Testis (tissue), 3 donors: Measurements from ENCODE around the gene HSF2BP. TPM values are rescaled to one million over a fixed set of nuclear protein-coding genes. Genes with fewer than 3 reads are reported as not detected.

Experiments
- DNase-seq: peaks from one replicate; pipeline ENCODE4 v3.0.0-alpha.2; 2019
- H3K27ac ChIP-seq, 2 donors: fragments of 200-600 bp; sonication (generic); one replicate each; pipeline ENCODE4 v1.5.1; 2019
- H3K27me3 ChIP-seq: fragments of 200-600 bp; sonication (generic); one replicate; pipeline ENCODE4 v1.5.1; 2019
- H3K36me3 ChIP-seq: fragments of 200-600 bp; sonication (generic); one replicate; pipeline ENCODE4 v1.5.1; 2017; ENCODE audit warnings: low read depth; ENCODE audit errors: missing control alignments
- H3K4me1 ChIP-seq: fragments of 200-600 bp; sonication (generic); one replicate; pipeline ENCODE4 v1.5.1; 2019
- H3K4me3 ChIP-seq, 2 donors: fragments of 200-600 bp; sonication (generic); one replicate each; pipeline ENCODE4 v1.5.1; 2017 to 2019
- H3K9me3 ChIP-seq: fragments of 200-600 bp; sonication (generic); one replicate; pipeline ENCODE4 v1.5.1; 2017
- POLR2A ChIP-seq: fragments of 450-650 bp; IDR thresholded peaks from one replicate; pipeline ENCODE4 v1.6.1; 2017; ENCODE audit warnings: antibody characterized with exemption, mild to moderate bottlenecking, moderate library complexity
- WGBS, 2 donors: methylation state at CpG; one replicate each; pipeline ENCODE4 v1.1.5; 2018; 5-methylcytosine and 5-hydroxymethylcytosine counted together
- intact Hi-C: fragments of 100-400 bp; cut with DNase I; formaldehyde crosslinking; loops from one replicate; pipeline ENCODE4 v1.15.1; 2023; ENCODE audit warnings: low total_unique reads
- polyA plus RNA-seq: library from polyadenylated mRNA; stranded (reverse); fragments of 350-450 nt; fragmentation: Illumina TruSeq; extraction: RNeasy Lipid Tissue Mini Kit (QIAGEN cat#74804); gene quantifications from one replicate; pipeline ENCODE4 v1.2.3, GENCODE V29; 2014; ENCODE audit warnings: low read depth, low replicate concordance; ENCODE audit not compliant: insufficient read depth
- total RNA-seq, 2 donors: library from RNA; depleted of rRNA; stranded (reverse); fragments of >200 nt; gene quantifications; one replicate each; pipeline ENCODE4 v1.2.3, GENCODE V29; 2016
- TF ChIP-seq, protein P1 (sequence below), 3 experiments: fragments of 450-650 bp in 2 of 3; fragments of 200-600 bp in 1 of 3; sonication (generic) in 1 of 3; IDR thresholded peaks; one replicate each; pipeline ENCODE4 v1.5.1; 2016 to 2019; ENCODE audit warnings: antibody characterized with exemption in 3 of 3, mild to moderate bottlenecking in 2 of 3, moderate library complexity in 1 of 3

Gene HSF2BP
- total and polyA plus RNA-seq, 3 donors from 2014 or later: 28.3 to 46.5 (median 36.3) TPM

DNA sequence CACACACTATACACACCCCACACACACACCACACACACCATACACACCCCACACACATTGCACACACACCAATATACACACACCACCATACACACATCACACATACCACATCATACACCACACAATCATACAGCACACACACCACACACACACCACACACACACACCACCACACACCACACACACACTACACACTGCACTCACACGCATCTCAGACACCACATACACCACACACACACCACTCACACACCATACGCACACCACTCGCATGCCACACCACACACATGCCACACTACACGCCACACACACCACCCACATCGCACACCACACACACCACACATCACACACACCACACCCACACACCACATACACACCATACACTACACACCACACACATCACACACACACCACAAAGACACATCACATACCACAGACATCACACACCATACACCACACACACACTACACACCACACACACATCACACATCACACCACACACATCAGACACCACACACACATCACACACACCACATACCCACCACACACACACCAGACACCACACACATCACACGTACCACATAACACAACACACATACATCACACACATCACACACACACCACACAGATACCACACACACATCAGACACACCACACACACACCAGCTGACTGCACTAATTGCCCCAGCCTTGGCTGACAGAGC lies 54.6 kb downstream of the HSF2BP start:
- Histone ChIP-seq H3K9me3 (no peaks in the 10 kb centered on the region), H3K27me3 (no peaks in the 10 kb centered on the region), H3K36me3 (no peaks in the 10 kb centered on the region), H3K4me1 (peaks cover 3% of the 10 kb centered on the region), H3K27ac (no peak overlapping the region), H3K4me3 (no peak overlapping the region)
- DNase-seq: no peak
- WGBS, 2 donors: 92 to 93% methylated on average over 6 of the region's 6 CpGs
- no peak for TF ChIP-seq POLR2A
- TF ChIP-seq, protein P1, sequence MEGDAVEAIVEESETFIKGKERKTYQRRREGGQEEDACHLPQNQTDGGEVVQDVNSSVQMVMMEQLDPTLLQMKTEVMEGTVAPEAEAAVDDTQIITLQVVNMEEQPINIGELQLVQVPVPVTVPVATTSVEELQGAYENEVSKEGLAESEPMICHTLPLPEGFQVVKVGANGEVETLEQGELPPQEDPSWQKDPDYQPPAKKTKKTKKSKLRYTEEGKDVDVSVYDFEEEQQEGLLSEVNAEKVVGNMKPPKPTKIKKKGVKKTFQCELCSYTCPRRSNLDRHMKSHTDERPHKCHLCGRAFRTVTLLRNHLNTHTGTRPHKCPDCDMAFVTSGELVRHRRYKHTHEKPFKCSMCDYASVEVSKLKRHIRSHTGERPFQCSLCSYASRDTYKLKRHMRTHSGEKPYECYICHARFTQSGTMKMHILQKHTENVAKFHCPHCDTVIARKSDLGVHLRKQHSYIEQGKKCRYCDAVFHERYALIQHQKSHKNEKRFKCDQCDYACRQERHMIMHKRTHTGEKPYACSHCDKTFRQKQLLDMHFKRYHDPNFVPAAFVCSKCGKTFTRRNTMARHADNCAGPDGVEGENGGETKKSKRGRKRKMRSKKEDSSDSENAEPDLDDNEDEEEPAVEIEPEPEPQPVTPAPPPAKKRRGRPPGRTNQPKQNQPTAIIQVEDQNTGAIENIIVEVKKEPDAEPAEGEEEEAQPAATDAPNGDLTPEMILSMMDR (IDR thresholded peaks at IDR 0.05): no peak
- intact Hi-C loops: no loop called here

DNA sequence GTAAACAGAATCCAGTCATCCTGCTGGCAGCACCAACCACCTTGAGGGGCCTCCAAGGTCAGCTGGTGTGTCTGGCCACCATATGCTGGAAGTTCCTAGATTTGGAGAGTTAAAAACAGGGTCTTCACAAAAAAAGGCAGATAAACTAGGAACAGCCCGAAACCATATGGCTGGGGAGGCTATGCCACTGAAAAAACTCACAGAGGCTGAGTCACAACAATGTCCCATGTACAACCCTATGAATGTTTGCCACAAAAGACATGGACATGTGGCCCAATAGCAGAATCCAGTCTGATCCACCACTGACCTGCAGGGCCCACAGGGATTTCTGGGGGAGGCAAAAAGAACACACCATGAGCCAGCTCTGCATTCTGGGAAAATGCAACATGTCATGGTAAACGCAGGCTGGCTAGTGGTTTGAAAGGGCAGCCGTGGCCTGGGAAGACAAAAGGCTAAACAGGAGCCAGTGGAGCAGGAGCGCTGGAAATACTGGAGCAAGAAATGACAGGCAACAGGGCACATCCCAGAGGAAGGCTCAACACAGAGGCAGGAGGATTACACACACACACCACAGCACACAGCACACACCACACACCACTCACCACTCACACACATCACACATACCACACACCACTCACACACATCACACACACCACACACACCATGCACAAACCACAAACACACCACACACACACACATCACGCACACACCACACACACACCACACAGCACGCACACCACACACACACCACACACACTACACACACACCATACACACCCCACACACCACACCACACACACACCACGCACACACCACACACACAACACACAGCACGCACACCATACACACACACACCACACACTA lies 55.4 kb downstream of the HSF2BP start:
- WGBS, 2 donors: 67 to 73% methylated on average over 8 of the region's 8 CpGs
- Histone ChIP-seq H3K36me3 (no peaks in the 10 kb centered on the region), H3K27me3 (no peaks in the 10 kb centered on the region), H3K9me3 (no peaks in the 10 kb centered on the region), H3K27ac (no peak overlapping the region), H3K4me3 (no peak overlapping the region), H3K4me1 (peaks cover 3% of the 10 kb centered on the region)
- no peak for DNase-seq
- intact Hi-C loops: no loop called here
- no peak for TF ChIP-seq POLR2A
- TF ChIP-seq, protein P1 (IDR thresholded peaks at IDR 0.05): no peak

GRCh38 chr21:43603233-43603626 lies 56.1 kb downstream of the HSF2BP start:
- Histone ChIP-seq H3K36me3 (no peaks in the 10 kb centered on the region), H3K4me1 (peaks cover 3% of the 10 kb centered on the region), H3K9me3 (no peaks in the 10 kb centered on the region), H3K27me3 (no peaks in the 10 kb centered on the region), H3K4me3 (no peak overlapping the region), H3K27ac (no peak overlapping the region)
- 78 to 87% methylated on average over 5 of the region's 5 CpGs for WGBS, 2 donors
- DNase-seq: no peak
- TF ChIP-seq, protein P1 (IDR thresholded peaks at IDR 0.05): no peak
- no peak for TF ChIP-seq POLR2A
- intact Hi-C loops: no loop called here

DNA sequence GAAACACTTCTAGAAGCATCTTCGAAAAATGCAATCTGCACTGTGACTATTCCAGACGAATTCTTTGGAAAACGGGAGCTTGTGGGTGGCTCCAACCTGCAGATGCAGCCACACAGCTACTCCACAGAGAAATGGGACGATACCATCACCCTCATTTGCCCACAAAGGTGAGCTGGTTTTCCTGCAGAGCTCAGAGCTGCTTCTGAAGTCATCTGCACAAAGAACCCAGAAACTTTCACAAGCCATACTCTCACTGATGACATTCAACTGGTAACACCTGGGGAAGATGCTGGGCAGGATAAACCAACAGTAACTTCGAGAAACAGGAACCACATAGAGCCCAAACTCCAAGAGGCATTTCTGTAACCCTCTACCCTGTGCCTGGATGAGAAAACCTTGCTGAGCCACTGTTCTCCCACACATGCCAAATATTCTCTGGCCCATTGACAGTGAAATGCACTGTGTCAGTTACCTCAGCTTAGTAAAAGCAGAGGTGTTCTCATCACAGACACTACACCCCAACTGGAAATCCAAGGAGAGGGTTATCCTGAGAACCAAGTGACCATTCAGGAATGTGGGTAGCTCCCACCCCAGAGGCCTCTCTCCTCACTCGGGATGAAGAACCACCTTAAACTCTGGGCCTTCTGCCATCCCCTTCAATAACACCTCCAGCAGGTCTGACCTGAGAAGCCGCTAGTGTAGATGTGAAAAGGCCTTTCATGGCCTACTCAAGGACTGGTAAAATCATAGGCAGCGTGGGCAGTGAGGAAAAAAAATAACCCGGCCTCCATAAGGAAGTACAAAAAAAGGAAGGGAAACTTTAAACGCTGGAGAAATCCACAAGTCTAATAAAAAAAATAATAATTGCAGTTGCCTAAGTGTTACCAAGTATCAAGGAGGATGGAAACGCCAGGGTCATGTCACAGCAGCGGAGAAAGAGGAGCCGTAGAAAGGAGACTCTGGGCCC lies 56.7 kb downstream of the HSF2BP start:
- Histone ChIP-seq H3K36me3 (no peaks in the 10 kb centered on the region), H3K4me1 (peaks cover 3% of the 10 kb centered on the region), H3K4me3 (no peak overlapping the region), H3K27me3 (no peaks in the 10 kb centered on the region), H3K9me3 (no peaks in the 10 kb centered on the region), H3K27ac (no peak overlapping the region)
- DNase-seq: no peak
- 75 to 89% methylated on average over 13 of the region's 13 CpGs for WGBS, 2 donors
- intact Hi-C loops: no loop called here
- no peak for TF ChIP-seq POLR2A
- TF ChIP-seq, protein P1 (IDR thresholded peaks at IDR 0.05): no peak
